CD4-positive, alpha-beta T cell (primary cell): ENCODE data around the gene CYTH4. TPM values are rescaled to one million over a fixed set of nuclear protein-coding genes. Genes with fewer than 3 reads are reported as not detected.

Experiments used
- ATAC-seq: fragments of 200-7000 bp; cut with Tn5 transposase; one replicate; pipeline ENCODE4 v1.10.0; 2022; ENCODE audit warnings: mild to moderate bottlenecking; ENCODE audit not compliant: poor library complexity
- CTCF ChIA-PET: fragments of 350-600 bp; sonication (Branson Sonifier 250); formaldehyde crosslinking; loops from one replicate; lab custom pipeline; 2021; ENCODE audit warnings: antibody characterized with exemption, inconsistent platforms; lab: Charles Lee
- POLR2A ChIA-PET: fragments of 350-600 bp; sonication (Branson Sonifier 250); formaldehyde crosslinking; loops from one replicate; lab custom pipeline; 2021; ENCODE audit warnings: antibody characterized with exemption, inconsistent platforms; lab: Charles Lee
- DNase-seq, 14 experiments: peaks; one replicate each; pipeline ENCODE4 v3.0.0-alpha.2; 2013 to 2020; ENCODE audit warnings: mixed read lengths in 2 of 14
- H3K27ac ChIP-seq, 2 donors: one replicate each; pipeline versions ENCODE4 v1.5.1 to v1.7.0; 2013; ENCODE audit warnings: low read length in 2 of 2, low read depth in 1 of 2, mild to moderate bottlenecking in 1 of 2
- H3K27me3 ChIP-seq, 2 experiments: 1 replicate in 1 of 2; 2 replicates in 1 of 2; pipeline versions ENCODE4 v1.6.1 to v1.7.0; 2013; ENCODE audit warnings: low read length in 2 of 2, control low read depth in 1 of 2, mild to moderate bottlenecking in 1 of 2, moderate library complexity in 1 of 2; ENCODE audit not compliant: insufficient read depth in 2 of 2, control insufficient read depth in 1 of 2
- H3K36me3 ChIP-seq: one replicate; pipeline ENCODE4 v1.6.1; 2013; ENCODE audit warnings: low read length, control low read depth; ENCODE audit not compliant: insufficient read depth
- H3K4me1 ChIP-seq: one replicate; pipeline ENCODE4 v1.6.1; 2013; ENCODE audit warnings: low read length, control low read depth; ENCODE audit not compliant: insufficient read depth
- H3K4me3 ChIP-seq: one replicate; pipeline ENCODE4 v1.5.1; 2013; ENCODE audit warnings: mild to moderate bottlenecking, low read length, moderate library complexity
- H3K9me3 ChIP-seq, 2 experiments: 1 replicate in 1 of 2; 2 replicates in 1 of 2; pipeline versions ENCODE4 v1.6.1 to v1.7.0; 2013; ENCODE audit warnings: low read length in 2 of 2, mild to moderate bottlenecking in 2 of 2, control low read depth in 1 of 2, moderate library complexity in 1 of 2; ENCODE audit not compliant: control insufficient read depth in 1 of 2, insufficient read depth in 1 of 2
- H3K27ac Mint-ChIP-seq: one replicate; pipeline ENCODE4 v1.8.0; 2020; ENCODE audit warnings: mixed read lengths
- H3K27me3 Mint-ChIP-seq: one replicate; pipeline ENCODE4 v1.8.0; 2021; ENCODE audit warnings: mixed read lengths
- H3K36me3 Mint-ChIP-seq: one replicate; pipeline ENCODE4 v1.8.0; 2021; ENCODE audit warnings: low read depth, mixed read lengths
- H3K4me1 Mint-ChIP-seq: one replicate; pipeline ENCODE4 v1.8.0; 2021; ENCODE audit warnings: low read depth, mixed read lengths
- H3K4me3 Mint-ChIP-seq: one replicate; pipeline ENCODE4 v1.8.0; 2020; ENCODE audit warnings: mild to moderate bottlenecking, mixed read lengths
- H3K9me3 Mint-ChIP-seq: one replicate; pipeline ENCODE4 v1.8.0; 2020; ENCODE audit warnings: mixed read lengths
- intact Hi-C, 2 experiments: fragments of 100-400 bp; cut with DNase I in 1 of 2; cut with micrococcal nuclease in 1 of 2; formaldehyde crosslinking; loops; one replicate each; pipeline versions ENCODE4 v1.15.1 to v1.9.0; 2023 to 2025; cut with DNase I, micrococcal nuclease
- total RNA-seq, 174 experiments: library from RNA in 2 of 174; stranded (reverse) in 2 of 174; gene quantifications; one replicate each; pipeline ENCODE4 v1.2.3 and lab custom pipeline; 2021 to 2026
- TF ChIP-seq, protein P1 (sequence below): fragments of 200-600 bp; IDR thresholded peaks from one replicate; pipeline ENCODE4 v1.8.0; 2022; ENCODE audit warnings: antibody characterized with exemption, mild to moderate bottlenecking

Gene CYTH4
- total RNA-seq, 2 experiments from 2014 or later: 134 to 138 TPM

GRCh38 chr22:37334859-37335805 lies 52.8 kb downstream of the CYTH4 start:
- CTCF ChIA-PET: interaction anchor here (1.1 to 1.2 kb wide), 2 partner anchors 19 to 479 kb away, joined by 3 to 4 read pairs; no protein-coding TSS in a partner anchor

GRCh38 chr22:37335806-37336199 lies 53.5 kb downstream of the CYTH4 start:
- no peaks in the 10 kb centered on the region for H3K36me3 Mint-ChIP-seq
- no peak overlapping the region for H3K4me3 Mint-ChIP-seq
- H3K36me3 ChIP-seq: no peaks in the 10 kb centered on the region
- H3K4me1 Mint-ChIP-seq: peaks cover 11% of the 10 kb centered on the region
- no peak overlapping the region for H3K27ac Mint-ChIP-seq
- no peak for DNase-seq
- ChIA-PET POLR2A (no interaction called here), CTCF (interaction anchor here (1.2 kb wide), 1 partner anchor 480 kb away, joined by 3 read pairs; no protein-coding TSS in a partner anchor)
- peaks cover 14% of the 10 kb centered on the region for H3K4me1 ChIP-seq
- intact Hi-C loops: no loop called here
- H3K27ac ChIP-seq: no peak overlapping the region
- H3K27me3 ChIP-seq: peaks cover 50 to 52% of the 10 kb centered on the region in 2 experiments
- H3K4me3 ChIP-seq: no peak overlapping the region
- H3K9me3 ChIP-seq: peaks cover 0 to 10% of the 10 kb centered on the region in 2 experiments
- TF ChIP-seq, protein P1, sequence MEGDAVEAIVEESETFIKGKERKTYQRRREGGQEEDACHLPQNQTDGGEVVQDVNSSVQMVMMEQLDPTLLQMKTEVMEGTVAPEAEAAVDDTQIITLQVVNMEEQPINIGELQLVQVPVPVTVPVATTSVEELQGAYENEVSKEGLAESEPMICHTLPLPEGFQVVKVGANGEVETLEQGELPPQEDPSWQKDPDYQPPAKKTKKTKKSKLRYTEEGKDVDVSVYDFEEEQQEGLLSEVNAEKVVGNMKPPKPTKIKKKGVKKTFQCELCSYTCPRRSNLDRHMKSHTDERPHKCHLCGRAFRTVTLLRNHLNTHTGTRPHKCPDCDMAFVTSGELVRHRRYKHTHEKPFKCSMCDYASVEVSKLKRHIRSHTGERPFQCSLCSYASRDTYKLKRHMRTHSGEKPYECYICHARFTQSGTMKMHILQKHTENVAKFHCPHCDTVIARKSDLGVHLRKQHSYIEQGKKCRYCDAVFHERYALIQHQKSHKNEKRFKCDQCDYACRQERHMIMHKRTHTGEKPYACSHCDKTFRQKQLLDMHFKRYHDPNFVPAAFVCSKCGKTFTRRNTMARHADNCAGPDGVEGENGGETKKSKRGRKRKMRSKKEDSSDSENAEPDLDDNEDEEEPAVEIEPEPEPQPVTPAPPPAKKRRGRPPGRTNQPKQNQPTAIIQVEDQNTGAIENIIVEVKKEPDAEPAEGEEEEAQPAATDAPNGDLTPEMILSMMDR: no peak
- no peak for ATAC-seq
- H3K9me3 Mint-ChIP-seq: no peaks in the 10 kb centered on the region
- H3K27me3 Mint-ChIP-seq: peaks cover 49% of the 10 kb centered on the region

More at GRCh38 chr22:37334859-37335805, 52.8 kb downstream of the CYTH4 start:
- intact Hi-C loops: no loop called here
- H3K27me3 Mint-ChIP-seq: peaks cover 55% of the 10 kb centered on the region
- Histone ChIP-seq H3K27ac (no peak overlapping the region), H3K27me3 (peaks cover 50 to 52% of the 10 kb centered on the region in 2 experiments), H3K4me1 (peaks cover 14% of the 10 kb centered on the region), H3K4me3 (no peak overlapping the region), H3K36me3 (no peaks in the 10 kb centered on the region), H3K9me3 (peaks cover 0 to 10% of the 10 kb centered on the region in 2 experiments)
- H3K4me3 Mint-ChIP-seq: no peak overlapping the region
- no peaks in the 10 kb centered on the region for H3K36me3 Mint-ChIP-seq
- POLR2A ChIA-PET: no interaction called here
- H3K27ac Mint-ChIP-seq: no peak overlapping the region
- no peak for ATAC-seq
- no peak for DNase-seq
- peaks cover 11% of the 10 kb centered on the region for H3K4me1 Mint-ChIP-seq
- H3K9me3 Mint-ChIP-seq: no peaks in the 10 kb centered on the region
- TF ChIP-seq, protein P1: no peak

- peaks cover 0 to 10% of the 10 kb centered on the region in 2 experiments for H3K9me3 ChIP-seq
- POLR2A ChIA-PET: no interaction called here
- H3K4me1 ChIP-seq: peaks cover 14% of the 10 kb centered on the region
- Mint-ChIP-seq H3K4me3 (no peak overlapping the region), H3K27ac (no peak overlapping the region), H3K9me3 (no peaks in the 10 kb centered on the region), H3K36me3 (no peaks in the 10 kb centered on the region), H3K4me1 (peaks cover 11% of the 10 kb centered on the region), H3K27me3 (peaks cover 44% of the 10 kb centered on the region)
- no peak overlapping the region for H3K27ac ChIP-seq
- TF ChIP-seq, protein P1: no peak
- H3K4me3 ChIP-seq: no peak overlapping the region
- H3K27me3 ChIP-seq: peaks cover 45 to 48% of the 10 kb centered on the region in 2 experiments
- ATAC-seq (no peak), DNase-seq (no peak)
- no peaks in the 10 kb centered on the region for H3K36me3 ChIP-seq
- intact Hi-C loops: no loop called here
- CTCF ChIA-PET: no interaction called here
Observed at GRCh38 chr22:37336579-37336978, 54.3 kb downstream of the CYTH4 start.
